ENCODE measurements around the gene RGS19. TPM values are rescaled to one million over a fixed set of nuclear protein-coding genes. Genes with fewer than 3 reads are reported as not detected.

The RGS19 gene
- total and polyA plus RNA-seq, 2 donors from 2014 or later: 6.8 to 20.2 TPM

DNA sequence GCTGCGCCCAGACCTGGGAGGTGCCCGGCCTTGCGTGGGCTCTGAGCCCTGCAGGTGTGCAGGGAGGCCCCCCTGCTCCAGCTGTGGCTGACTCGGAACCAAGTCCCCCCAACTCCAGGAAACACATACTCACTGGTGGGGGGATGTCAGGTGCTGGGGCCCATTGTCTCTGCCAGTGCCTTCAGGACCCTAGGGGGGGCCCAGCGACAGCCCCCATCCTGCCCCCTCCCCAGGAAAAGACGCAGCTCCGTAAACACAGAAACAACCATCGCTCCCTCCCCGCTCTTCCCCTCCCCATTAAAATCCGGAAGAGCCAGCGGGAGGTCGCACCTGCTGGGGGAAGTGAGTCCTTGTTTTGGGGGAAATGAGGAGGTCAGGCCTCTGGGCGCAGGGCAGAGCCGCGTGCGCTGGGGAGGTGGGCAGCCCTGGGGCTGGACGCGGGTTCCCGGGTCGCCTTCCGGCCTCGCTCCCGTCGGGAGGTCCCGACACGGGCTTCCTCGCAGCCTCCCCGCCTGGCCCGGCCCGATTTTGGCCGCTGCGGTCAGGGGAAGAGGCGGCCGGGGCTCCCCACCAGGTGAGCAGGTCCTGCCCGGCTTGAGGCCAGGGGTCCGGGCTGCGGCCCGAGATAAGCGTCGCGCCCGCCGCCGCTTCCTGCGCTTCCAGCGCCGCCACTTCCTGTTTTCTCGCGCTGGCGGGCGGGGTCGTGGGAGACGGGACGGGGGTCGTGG is 37.1 kb downstream of the RGS19 start:
- intact Hi-C loops (cut with DNase I): no loop called here
- Histone ChIP-seq H3K36me3 (ENCODE audit: control insufficient read depth in 2 of 3, insufficient read depth in 3 of 3, low read length in 3 of 3) (no peaks in the 10 kb centered on the region), H3K27me3 (ENCODE audit: control insufficient read depth, insufficient read depth, low read length) (peaks cover 5% of the 10 kb centered on the region), H3K9ac (ENCODE audit: low read length in 3 of 3) (no peak overlapping the region), H3K27ac (ENCODE audit: low read depth in 2 of 2, low read length in 2 of 2) (peak overlapping the region in 1 of 2 donors; percentile 11), H3K4me1 (ENCODE audit: control insufficient read depth in 2 of 3, insufficient read depth in 2 of 3, low read depth in 1 of 3, low read length in 3 of 3) (peaks cover 0 to 14% (median 0%) of the 10 kb centered on the region in 3 donors), H3K4me3 (ENCODE audit: low read length in 3 of 3) (no peak overlapping the region), H3K9me3 (ENCODE audit: control insufficient read depth in 2 of 3, insufficient read depth in 1 of 3, low read length in 3 of 3) (no peaks in the 10 kb centered on the region)
- TF ChIP-seq CTCF (IDR thresholded peaks at IDR 0.05; ENCODE audit: borderline replicate concordance, extremely low read depth, insufficient read depth): no peak
- DNase-seq (peak in 1 of 5 donors; percentile 52), FAIRE-seq (no peak)

- H3K4me3 ChIP-seq (ENCODE audit: low read length in 3 of 3): no peak overlapping the region
- H3K4me1 ChIP-seq (ENCODE audit: control insufficient read depth in 2 of 3, insufficient read depth in 2 of 3, low read depth in 1 of 3, low read length in 3 of 3): peaks cover 0 to 14% (median 0%) of the 10 kb centered on the region in 3 donors
- FAIRE-seq (no peak), DNase-seq (peak in 1 of 5 donors; percentile 49)
- TF ChIP-seq CTCF (IDR thresholded peaks at IDR 0.05; ENCODE audit: borderline replicate concordance, extremely low read depth, insufficient read depth): no peak
- H3K27ac ChIP-seq (ENCODE audit: low read depth in 2 of 2, low read length in 2 of 2): peak overlapping the region in 1 of 2 donors; percentile 11
- intact Hi-C loops (cut with DNase I): no loop called here
- H3K9me3 ChIP-seq (ENCODE audit: control insufficient read depth in 2 of 3, insufficient read depth in 1 of 3, low read length in 3 of 3): no peaks in the 10 kb centered on the region
- H3K27me3 ChIP-seq (ENCODE audit: control insufficient read depth, insufficient read depth, low read length): peaks cover 5% of the 10 kb centered on the region
- no peak overlapping the region for H3K9ac ChIP-seq (ENCODE audit: low read length in 3 of 3)
- H3K36me3 ChIP-seq (ENCODE audit: control insufficient read depth in 2 of 3, insufficient read depth in 3 of 3, low read length in 3 of 3): no peaks in the 10 kb centered on the region
Measured at GRCh38 chr20:64041781-64042053, 37.6 kb downstream of the RGS19 start.

GRCh38 chr20:64041040-64041780 is 38.1 kb downstream of the RGS19 start:
- peaks cover 4% of the 10 kb centered on the region for H3K27me3 ChIP-seq (ENCODE audit: control insufficient read depth, insufficient read depth, low read length)
- TF ChIP-seq CTCF (IDR thresholded peaks at IDR 0.05; ENCODE audit: borderline replicate concordance, extremely low read depth, insufficient read depth): no peak
- H3K9ac ChIP-seq (ENCODE audit: low read length in 3 of 3): no peak overlapping the region
- intact Hi-C loops (cut with DNase I): no loop called here
- H3K4me1 ChIP-seq (ENCODE audit: control insufficient read depth in 2 of 3, insufficient read depth in 2 of 3, low read depth in 1 of 3, low read length in 3 of 3): peaks cover 0 to 14% (median 0%) of the 10 kb centered on the region in 3 donors
- H3K4me3 ChIP-seq (ENCODE audit: low read length in 3 of 3): no peak overlapping the region
- no peaks in the 10 kb centered on the region for H3K9me3 ChIP-seq (ENCODE audit: control insufficient read depth in 2 of 3, insufficient read depth in 1 of 3, low read length in 3 of 3)
- FAIRE-seq (no peak), DNase-seq (no peak)
- no peaks in the 10 kb centered on the region for H3K36me3 ChIP-seq (ENCODE audit: control insufficient read depth in 2 of 3, insufficient read depth in 3 of 3, low read length in 3 of 3)
- H3K27ac ChIP-seq (ENCODE audit: low read depth in 2 of 2, low read length in 2 of 2): peak overlapping the region in 1 of 2 donors; percentile 16
